HepG2 (cell line): ENCODE results near the gene MADD. TPM values are rescaled to one million over a fixed set of nuclear protein-coding genes. Genes with fewer than 3 reads are reported as not detected.

Source experiments
- BATF2 ChIP-seq: sonication (generic); formaldehyde crosslinking; IDR thresholded peaks from 2 replicates; pipeline ENCODE4 v1.8.0; 2022; ENCODE audit warnings: mild to moderate bottlenecking, missing genetic modification reagents, moderate library complexity
- BCL6 ChIP-seq: IDR thresholded peaks from 2 replicates; pipeline ENCODE4 v1.6.1; 2016; ENCODE audit warnings: missing genetic modification reagents, missing compliant biosample characterization
- FOXK1 ChIP-seq: sonication (generic); formaldehyde crosslinking; IDR thresholded peaks from 2 replicates; pipeline ENCODE4 v1.4.0; 2020; ENCODE audit warnings: low read depth, missing genetic modification reagents, borderline replicate concordance
- HMGXB3 ChIP-seq: sonication (generic); formaldehyde crosslinking; IDR thresholded peaks from 2 replicates; pipeline ENCODE4 v1.4.0; 2020; ENCODE audit warnings: missing genetic modification reagents, borderline replicate concordance
- HNRNPH1 ChIP-seq: fragments of 200-400 bp; formaldehyde crosslinking; optimal IDR thresholded peaks from 2 replicates; pipeline ENCODE3; 2017; ENCODE audit warnings: mild to moderate bottlenecking, low read depth, low read length
- IRX3 ChIP-seq: sonication (generic); formaldehyde crosslinking; IDR thresholded peaks from 2 replicates; pipeline ENCODE4 v1.8.1; 2023; ENCODE audit warnings: mild to moderate bottlenecking, low read depth, missing genetic modification reagents, borderline replicate concordance
- LBX2 ChIP-seq: sonication (generic); formaldehyde crosslinking; IDR thresholded peaks from 2 replicates; pipeline ENCODE4 v1.5.0; 2020; ENCODE audit warnings: missing genetic modification reagents, mild to moderate bottlenecking, borderline replicate concordance
- MEF2D ChIP-seq: sonication (generic); formaldehyde crosslinking; IDR thresholded peaks from 2 replicates; pipeline ENCODE4 v1.5.1; 2020; ENCODE audit warnings: mild to moderate bottlenecking, missing genetic modification reagents
- MTA3 ChIP-seq: sonication (generic); formaldehyde crosslinking; IDR thresholded peaks from 2 replicates; pipeline ENCODE4 v1.4.0; 2020; ENCODE audit warnings: missing genetic modification reagents
- SMAD3 ChIP-seq: sonication (generic); formaldehyde crosslinking; IDR thresholded peaks from 2 replicates; pipeline ENCODE4 v1.4.0; 2020; ENCODE audit warnings: missing genetic modification reagents
- TFAP4 ChIP-seq: sonication (generic); IDR thresholded peaks from 2 replicates; pipeline ENCODE4 v1.6.1; 2016; ENCODE audit warnings: low read depth, borderline replicate concordance
- TFE3 ChIP-seq: IDR thresholded peaks from 2 replicates; pipeline ENCODE4 v1.6.1; 2016
- ZBTB4 ChIP-seq: sonication (generic); formaldehyde crosslinking; IDR thresholded peaks from 2 replicates; pipeline ENCODE4 v1.4.0; 2020; ENCODE audit warnings: missing genetic modification reagents, mild to moderate bottlenecking, borderline replicate concordance
- ZNF253 ChIP-seq: sonication (generic); formaldehyde crosslinking; IDR thresholded peaks from 2 replicates; pipeline ENCODE4 v1.8.0; 2022; ENCODE audit warnings: mild to moderate bottlenecking, missing genetic modification reagents, borderline replicate concordance
- ZNF34 ChIP-seq: sonication (generic); formaldehyde crosslinking; IDR thresholded peaks from 2 replicates; pipeline ENCODE4 v1.4.0; 2020; ENCODE audit warnings: mild to moderate bottlenecking, missing genetic modification reagents, borderline replicate concordance
- ZSCAN30 ChIP-seq: sonication (generic); formaldehyde crosslinking; IDR thresholded peaks from 2 replicates; pipeline ENCODE4 v1.5.0; 2020; ENCODE audit warnings: mild to moderate bottlenecking, missing genetic modification reagents
- polyA plus RNA-seq, 8 experiments: library from polyadenylated mRNA; depleted of rRNA in 3 of 8; stranded (reverse) in 7 of 8; unstranded in 1 of 8; fragments of >200 nt; fragmentation: Illumina TruSeq in 4 of 8; extraction: Trizol in 4 of 8; gene quantifications; 2 replicates each; pipeline versions ENCODE4 v1.2.1 to v1.2.3, GENCODE V29; 2011 to 2016; ENCODE audit warnings: low read depth in 4 of 8, missing spikeins in 1 of 8, mixed read lengths in 1 of 8; ENCODE audit not compliant: insufficient read depth in 1 of 8
- total RNA-seq, 5 experiments: library from RNA; depleted of rRNA; stranded (reverse); fragments of >200 nt; fragmentation: Illumina TruSeq; extraction: Trizol; gene quantifications; 2 replicates each; pipeline ENCODE4 v1.2.3, GENCODE V29; 2016; ENCODE audit warnings: low read depth in 1 of 5

The MADD gene
- total and polyA plus RNA-seq, 2 of the 13 experiments (the other 11 are each of a cell fraction or from before 2014, with no cell fraction given), result 18.0 to 29.2 TPM

GRCh38 chr11:47243454-47243853 lies 26.5 kb upstream of the MADD start (continued):
- no peak for TF ChIP-seq LBX2 (CRISPR knock-in tag)
- no peak for TF ChIP-seq ZNF253 (CRISPR knock-in tag)
- no peak for TF ChIP-seq MTA3 (CRISPR knock-in tag)
- 0 out of 2 replicates have a peak, but pooled peaks have one; percentile 17 for TF ChIP-seq TFE3 (CRISPR knock-in tag)
- no peak for TF ChIP-seq ZSCAN30 (CRISPR knock-in tag)
- no peak for TF ChIP-seq ZNF34 (CRISPR knock-in tag)
- TF ChIP-seq HMGXB3 (CRISPR knock-in tag), result 0 out of 2 replicates have a peak, but pooled peaks have one; percentile 34
- 0 out of 2 replicates have a peak, but pooled peaks have one; percentile 32 for TF ChIP-seq SMAD3
- TF ChIP-seq ZBTB4, result 0 out of 2 replicates have a peak, but pooled peaks have one; percentile 22
- no peak for TF ChIP-seq MEF2D
- TF ChIP-seq HNRNPH1, result no peak
- peak; percentile 63; the same call in 1 of the 2 replicates for TF ChIP-seq TFAP4
- no peak for TF ChIP-seq IRX3
- peak; percentile 88 for TF ChIP-seq BCL6
- peak; percentile 82; the same call in 1 of the 2 replicates for TF ChIP-seq FOXK1
- no peak for TF ChIP-seq BATF2 (CRISPR knock-in tag)
